PC-9 (cell line): Measurements from ENCODE around the gene FGFR2. TPM values are rescaled to one million over a fixed set of nuclear protein-coding genes. Genes with fewer than 3 reads are reported as not detected.

Source experiments
- BruUV-seq: library from RNA; stranded (reverse); fragments of 400-500 nt; replicated peaks from 2 replicates; lab custom pipeline; 2021; lab: Mats Ljungman, UMichigan
- CTCF ChIA-PET: fragments of 300-600 bp; sonication (Branson Sonifier 250); formaldehyde crosslinking; loops from one replicate; lab custom pipeline; 2022; ENCODE audit warnings: antibody characterized with exemption; lab: Charles Lee
- POLR2A ChIA-PET: fragments of 300-600 bp; sonication (Branson Sonifier 250); formaldehyde crosslinking; loops from one replicate; lab custom pipeline; 2022; ENCODE audit warnings: antibody characterized with exemption; ENCODE audit not compliant: unreplicated experiment; lab: Charles Lee
- DNase-seq, 2 experiments: peaks; one replicate each; pipeline versions ENCODE4 v3.0.0 to v3.0.0-alpha.2; 2015 to 2022; ENCODE audit warnings: mixed read lengths in 1 of 2
- H2AFZ ChIP-seq: fragments of 200-600 bp; sonication (generic); 2 replicates; pipeline ENCODE4 v1.8.1; 2017; ENCODE audit warnings: antibody characterized with exemption
- H3F3A ChIP-seq: fragments of 200-600 bp; sonication (generic); 2 replicates; pipeline ENCODE4 v1.8.1; 2017; ENCODE audit warnings: antibody characterized with exemption, mild to moderate bottlenecking, low read depth; ENCODE audit not compliant: insufficient read depth
- H3K27ac ChIP-seq: fragments of 200-600 bp; sonication (generic); 2 replicates; pipeline ENCODE4 v1.6.1; 2016; ENCODE audit warnings: mixed run types
- H3K27me3 ChIP-seq: fragments of 200-600 bp; sonication (generic); 2 replicates; pipeline ENCODE4 v1.6.1; 2016; ENCODE audit warnings: low read depth, mixed run types; ENCODE audit not compliant: insufficient read depth
- H3K36me3 ChIP-seq: fragments of 200-600 bp; sonication (generic); 2 replicates; pipeline ENCODE4 v1.6.1; 2016; ENCODE audit warnings: low read depth, mixed run types
- H3K4me1 ChIP-seq: fragments of 200-600 bp; sonication (generic); replicated peaks from 2 replicates; pipeline ENCODE4 v1.6.1; 2016; ENCODE audit warnings: mixed run types; ENCODE audit not compliant: insufficient read depth
- H3K4me2 ChIP-seq: fragments of 200-600 bp; sonication (generic); 2 replicates; pipeline ENCODE4 v1.6.1; 2017; ENCODE audit warnings: mixed run types
- H3K4me3 ChIP-seq: fragments of 200-600 bp; sonication (generic); 2 replicates; pipeline ENCODE4 v1.6.1; 2016; ENCODE audit warnings: mixed run types
- H3K79me2 ChIP-seq: fragments of 200-600 bp; sonication (generic); 2 replicates; pipeline ENCODE4 v1.6.1; 2017; ENCODE audit warnings: low read depth, mixed run types
- H3K9me2 ChIP-seq: fragments of 200-600 bp; sonication (generic); 2 replicates; pipeline ENCODE4 v1.8.1; 2017; ENCODE audit warnings: mild to moderate bottlenecking; ENCODE audit not compliant: insufficient read depth
- H3K9me3 ChIP-seq: fragments of 200-600 bp; sonication (generic); 2 replicates; pipeline ENCODE4 v1.8.1; 2016; ENCODE audit warnings: low read depth; ENCODE audit not compliant: insufficient read depth
- H4K20me1 ChIP-seq: fragments of 200-600 bp; sonication (generic); 2 replicates; pipeline ENCODE4 v1.8.1; 2017; ENCODE audit not compliant: insufficient read depth
- CTCF ChIP-seq: fragments of 200-600 bp; sonication (generic); conservative IDR thresholded peaks from 2 replicates; pipeline ENCODE4 v1.6.1; 2017; ENCODE audit warnings: mixed run types, antibody characterized with exemption, mild to moderate bottlenecking, moderate library complexity
- EZH2 ChIP-seq: fragments of 200-600 bp; sonication (generic); IDR thresholded peaks from 2 replicates; pipeline ENCODE4 v1.8.0; 2017; ENCODE audit warnings: antibody characterized with exemption, low read depth
- intact Hi-C: fragments of 100-400 bp; cut with micrococcal nuclease; formaldehyde crosslinking; loops from one replicate; pipeline ENCODE4 v1.10.0; 2022; ENCODE audit not compliant: unreplicated experiment
- total RNA-seq: library from RNA; stranded (reverse); gene quantifications from 2 replicates; pipeline ENCODE4 v1.2.3, GENCODE V29; 2021

Gene FGFR2
- total RNA-seq, 1 experiment from 2014 or later = not detected

DNA sequence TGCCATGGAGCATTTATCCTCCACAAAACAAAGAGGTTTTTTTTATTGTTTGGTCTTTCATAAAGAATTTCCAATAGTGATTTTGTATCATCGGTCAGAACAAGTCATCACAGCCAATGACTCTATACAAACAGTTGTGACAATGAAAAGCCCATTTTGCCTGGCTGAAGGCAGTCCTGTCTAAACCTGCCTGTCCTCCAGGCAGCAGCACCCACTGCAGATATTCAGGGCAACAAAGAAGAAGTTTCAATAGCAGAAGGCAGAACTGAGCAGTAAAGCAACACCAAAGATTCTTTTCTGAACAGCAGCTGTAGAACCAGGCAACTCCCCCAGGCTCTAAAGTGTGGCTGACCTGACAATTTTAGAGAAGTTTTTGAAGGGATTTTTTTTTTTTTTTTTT is 169.4 kb downstream of the FGFR2 start:
- H3K4me2 ChIP-seq = no peak overlapping the region
- no peaks in the 10 kb centered on the region for H3K36me3 ChIP-seq
- ChIA-PET CTCF (no interaction called here), POLR2A (no interaction called here)
- H2AFZ ChIP-seq = no peak overlapping the region
- no peaks in the 10 kb centered on the region for H3K9me2 ChIP-seq
- no peaks in the 10 kb centered on the region for H4K20me1 ChIP-seq
- DNase-seq = no peak
- H3K4me1 ChIP-seq = no peaks in the 10 kb centered on the region
- intact Hi-C loops = no loop called here
- H3K79me2 ChIP-seq = no peaks in the 10 kb centered on the region
- BruUV-seq = no TSS peak
- H3K27ac ChIP-seq = no peak overlapping the region
- no peak overlapping the region for H3K4me3 ChIP-seq
- no peaks in the 10 kb centered on the region for H3K9me3 ChIP-seq
- H3F3A ChIP-seq = no peaks in the 10 kb centered on the region
- TF ChIP-seq EZH2 = no peak
- TF ChIP-seq CTCF = no peak
- peaks cover 3% of the 10 kb centered on the region; the same call in 1 of the 2 replicates for H3K27me3 ChIP-seq
